Muscle layer of colon (tissue), 2 donors: ENCODE measurements around the gene TTC39C.

ENCODE experiments used
- H3K27ac ChIP-seq: one replicate; pipeline ENCODE4 v1.7.0; 2013; ENCODE audit warnings: low read depth, mild to moderate bottlenecking, low read length, moderate library complexity
- H3K27me3 ChIP-seq, 2 donors: one replicate each; pipeline ENCODE4 v1.7.0; 2013; ENCODE audit warnings: low read length in 2 of 2, mild to moderate bottlenecking in 2 of 2; ENCODE audit not compliant: insufficient read depth in 2 of 2, control insufficient read depth in 1 of 2
- H3K36me3 ChIP-seq: one replicate; pipeline ENCODE4 v1.7.0; 2013; ENCODE audit warnings: mild to moderate bottlenecking, low read length; ENCODE audit not compliant: insufficient read depth
- H3K4me1 ChIP-seq: one replicate; pipeline ENCODE4 v1.7.0; 2013; ENCODE audit warnings: mild to moderate bottlenecking, low read length; ENCODE audit not compliant: insufficient read depth
- H3K4me3 ChIP-seq, 2 donors: one replicate each; pipeline ENCODE4 v1.7.0; 2013; ENCODE audit warnings: low read length in 2 of 2, low read depth in 1 of 2, mild to moderate bottlenecking in 1 of 2, moderate library complexity in 1 of 2
- H3K9ac ChIP-seq: one replicate; pipeline ENCODE4 v1.7.0; 2013; ENCODE audit warnings: low read length
- H3K9me3 ChIP-seq: one replicate; pipeline ENCODE4 v1.7.0; 2013; ENCODE audit warnings: mild to moderate bottlenecking, low read length
- donor health status: abdominal sarcoma.
- donor health status: Adenocarcinoma of cecum.

The TTC39C gene

DNA sequence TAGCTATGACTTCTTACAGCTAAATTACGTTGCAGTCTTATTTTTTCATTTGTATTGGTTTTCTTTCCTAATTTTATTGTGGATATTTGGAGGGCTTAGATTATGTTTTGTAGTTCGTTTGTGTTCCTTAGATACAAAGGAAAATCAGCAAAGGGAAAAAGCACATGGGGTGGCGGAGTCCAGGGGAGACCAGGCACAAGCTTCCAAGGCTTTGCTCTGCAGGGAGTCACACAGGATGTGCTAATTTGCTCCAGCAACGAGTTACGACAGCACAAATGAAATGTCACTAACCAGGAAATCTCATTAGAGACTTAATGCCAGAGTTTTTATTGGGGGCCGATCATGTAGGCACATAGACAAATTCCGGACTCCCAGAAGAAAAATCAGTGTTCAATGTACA, 63.8 kb downstream of the TTC39C start:
- no peak overlapping the region for H3K9ac ChIP-seq

GRCh38 chr18:24080861-24081260, 66.3 kb downstream of the TTC39C start:
- H3K27ac ChIP-seq: no peak overlapping the region
- H3K4me3 ChIP-seq: no peak overlapping the region
- no peaks in the 10 kb centered on the region for H3K9me3 ChIP-seq
- H3K9ac ChIP-seq: no peak overlapping the region
- no peaks in the 10 kb centered on the region for H3K27me3 ChIP-seq
- no peaks in the 10 kb centered on the region for H3K36me3 ChIP-seq
- H3K4me1 ChIP-seq: no peaks in the 10 kb centered on the region

More for the DNA sequence above, 63.8 kb downstream of the TTC39C start:
- H3K4me1 ChIP-seq: no peaks in the 10 kb centered on the region
- H3K4me3 ChIP-seq: no peak overlapping the region
- H3K27ac ChIP-seq: no peak overlapping the region
- no peaks in the 10 kb centered on the region for H3K27me3 ChIP-seq
- H3K36me3 ChIP-seq: no peaks in the 10 kb centered on the region
- no peaks in the 10 kb centered on the region for H3K9me3 ChIP-seq

DNA sequence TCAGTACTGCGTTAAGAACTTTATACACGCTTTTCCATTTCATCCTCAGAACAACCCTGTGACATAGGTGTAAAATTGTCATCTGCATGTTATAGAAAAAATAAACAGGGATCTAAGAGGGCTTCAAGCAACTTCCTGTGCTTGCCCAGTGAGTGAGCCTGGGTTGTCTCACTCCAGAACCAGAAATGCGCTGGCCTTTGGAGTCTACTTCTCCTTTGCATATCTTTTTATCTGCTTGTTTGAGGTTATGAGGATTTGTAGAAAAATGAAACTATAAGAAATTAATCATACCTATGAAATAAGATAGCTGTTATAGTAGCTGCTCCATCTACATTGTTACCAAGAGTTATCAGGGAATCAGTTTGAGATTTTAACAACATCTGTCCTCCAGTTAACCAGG, 69.0 kb downstream of the TTC39C start:
- Histone ChIP-seq H3K9ac (no peak overlapping the region), H3K9me3 (no peaks in the 10 kb centered on the region), H3K4me1 (no peaks in the 10 kb centered on the region), H3K36me3 (no peaks in the 10 kb centered on the region), H3K27me3 (no peaks in the 10 kb centered on the region), H3K4me3 (no peak overlapping the region), H3K27ac (no peak overlapping the region)

DNA sequence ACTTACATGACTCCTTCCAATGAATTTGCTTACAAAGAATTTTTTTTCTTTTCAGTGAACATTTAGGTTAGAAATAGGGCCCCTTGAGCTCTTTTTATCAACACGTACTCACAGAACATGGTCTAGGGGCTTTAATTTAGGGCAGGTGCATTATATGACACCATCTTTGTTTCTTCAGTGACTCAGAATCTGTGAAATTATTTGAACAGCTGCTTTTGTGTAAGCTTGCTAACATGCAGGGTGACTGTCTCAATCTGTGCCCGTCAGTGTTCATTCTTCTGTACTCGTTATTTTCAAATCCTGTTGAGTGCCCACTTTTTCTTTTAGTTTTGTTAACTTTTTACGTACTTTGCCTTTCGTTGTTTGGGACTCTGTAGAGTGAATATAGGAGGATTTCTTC, 71.5 kb downstream of the TTC39C start:
- Histone ChIP-seq H3K36me3 (no peaks in the 10 kb centered on the region), H3K9me3 (no peaks in the 10 kb centered on the region), H3K4me1 (no peaks in the 10 kb centered on the region)

GRCh38 chr18:24089076-24089475, 74.5 kb downstream of the TTC39C start:
- H3K4me1 ChIP-seq: no peaks in the 10 kb centered on the region
- H3K9me3 ChIP-seq: no peaks in the 10 kb centered on the region
- no peak overlapping the region for H3K27ac ChIP-seq
- H3K4me3 ChIP-seq: no peak overlapping the region
- H3K27me3 ChIP-seq: no peaks in the 10 kb centered on the region
- no peaks in the 10 kb centered on the region for H3K36me3 ChIP-seq
- H3K9ac ChIP-seq: no peak overlapping the region

More for the DNA sequence above, 71.5 kb downstream of the TTC39C start:
- no peak overlapping the region for H3K4me3 ChIP-seq
- H3K27me3 ChIP-seq: no peaks in the 10 kb centered on the region
- no peak overlapping the region for H3K27ac ChIP-seq
- H3K9ac ChIP-seq: no peak overlapping the region

- Histone ChIP-seq H3K4me1 (no peaks in the 10 kb centered on the region), H3K4me3 (no peak overlapping the region), H3K27me3 (no peaks in the 10 kb centered on the region), H3K9me3 (no peaks in the 10 kb centered on the region), H3K9ac (no peak overlapping the region), H3K27ac (no peak overlapping the region), H3K36me3 (no peaks in the 10 kb centered on the region)
Measured at GRCh38 chr18:24089515-24090337, 75.2 kb downstream of the TTC39C start.

DNA sequence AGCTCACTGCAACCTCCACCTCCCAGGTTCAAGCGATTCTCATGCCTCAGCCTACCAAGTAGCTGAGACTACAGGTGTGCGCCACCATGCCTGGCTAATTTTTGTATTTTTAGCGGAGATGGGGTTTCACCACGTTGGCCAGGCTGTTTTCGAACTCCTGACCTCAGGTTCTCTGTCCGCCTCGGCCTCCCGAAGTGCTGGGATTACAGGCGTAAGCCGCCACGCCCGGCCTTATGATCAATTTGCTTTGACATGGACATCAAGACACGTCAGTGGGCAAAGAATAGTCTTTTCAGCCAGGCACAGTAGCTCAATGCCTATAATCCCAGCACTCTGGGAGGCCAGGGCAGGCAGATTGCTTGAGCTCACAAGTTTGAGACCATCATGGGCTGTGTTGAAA, 76.3 kb downstream of the TTC39C start:
- Histone ChIP-seq H3K4me1 (no peaks in the 10 kb centered on the region), H3K9me3 (no peaks in the 10 kb centered on the region), H3K9ac (no peak overlapping the region), H3K36me3 (no peaks in the 10 kb centered on the region), H3K27me3 (no peaks in the 10 kb centered on the region), H3K4me3 (no peak overlapping the region), H3K27ac (no peak overlapping the region)

GRCh38 chr18:24094561-24094960, 80.0 kb downstream of the TTC39C start:
- H3K4me3 ChIP-seq: no peak overlapping the region
- no peaks in the 10 kb centered on the region for H3K27me3 ChIP-seq
- no peaks in the 10 kb centered on the region for H3K9me3 ChIP-seq
- no peak overlapping the region for H3K9ac ChIP-seq
- no peaks in the 10 kb centered on the region for H3K4me1 ChIP-seq
- no peak overlapping the region for H3K27ac ChIP-seq
- peaks cover 3% of the 10 kb centered on the region for H3K36me3 ChIP-seq

DNA sequence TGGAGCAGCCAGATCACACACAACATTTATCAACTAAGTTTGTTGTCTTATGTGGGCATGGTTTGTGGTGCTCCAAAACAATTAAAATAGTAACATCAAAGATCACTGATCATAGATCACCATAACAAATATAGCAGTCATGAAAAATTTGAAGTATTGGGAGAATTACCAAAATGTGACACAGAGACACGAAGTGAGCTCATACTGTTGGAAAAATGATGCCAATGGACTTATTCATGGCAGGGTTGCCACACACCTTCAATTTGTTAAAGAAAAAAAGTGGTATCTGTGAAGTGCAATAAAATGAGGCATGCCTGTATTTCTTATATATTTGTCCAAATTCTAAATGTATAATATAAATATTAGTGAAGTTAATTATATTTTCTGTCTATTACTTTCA, 81.4 kb downstream of the TTC39C start:
- H3K9me3 ChIP-seq: no peaks in the 10 kb centered on the region
- H3K36me3 ChIP-seq: peaks cover 3% of the 10 kb centered on the region
- no peaks in the 10 kb centered on the region for H3K4me1 ChIP-seq
- no peak overlapping the region for H3K27ac ChIP-seq
- H3K27me3 ChIP-seq: no peaks in the 10 kb centered on the region
- H3K9ac ChIP-seq: no peak overlapping the region
- H3K4me3 ChIP-seq: no peak overlapping the region

- H3K9me3 ChIP-seq: no peaks in the 10 kb centered on the region
- no peaks in the 10 kb centered on the region for H3K4me1 ChIP-seq
- H3K27me3 ChIP-seq: no peaks in the 10 kb centered on the region
- H3K4me3 ChIP-seq: no peak overlapping the region
- no peaks in the 10 kb centered on the region for H3K36me3 ChIP-seq
- no peak overlapping the region for H3K9ac ChIP-seq
- no peak overlapping the region for H3K27ac ChIP-seq
Measured at GRCh38 chr18:24103320-24104021, 88.9 kb downstream of the TTC39C start.

DNA sequence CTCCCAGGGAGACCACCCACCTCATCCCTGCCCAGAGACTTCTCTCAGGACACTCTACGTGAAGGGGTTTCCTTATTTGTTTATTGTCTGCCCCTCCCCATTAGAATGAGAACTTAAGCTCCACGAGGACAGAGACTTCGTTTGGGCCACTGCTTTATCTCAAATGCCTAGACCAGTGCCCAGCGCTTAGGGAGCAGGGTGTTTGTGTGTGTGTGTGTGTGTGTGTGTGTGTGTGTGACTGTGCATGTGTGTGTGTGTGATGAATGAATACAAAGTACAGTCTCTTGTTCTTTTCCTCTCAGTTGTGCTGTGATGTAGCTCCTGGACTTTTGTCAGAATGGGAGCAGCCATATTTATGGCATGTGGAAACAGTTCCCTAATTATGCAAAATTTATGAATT, 89.9 kb downstream of the TTC39C start:
- no peaks in the 10 kb centered on the region for H3K27me3 ChIP-seq
- H3K9me3 ChIP-seq: no peaks in the 10 kb centered on the region
- no peak overlapping the region for H3K27ac ChIP-seq
- no peak overlapping the region for H3K4me3 ChIP-seq
- H3K4me1 ChIP-seq: no peaks in the 10 kb centered on the region
- no peak overlapping the region for H3K9ac ChIP-seq
- H3K36me3 ChIP-seq: no peaks in the 10 kb centered on the region

DNA sequence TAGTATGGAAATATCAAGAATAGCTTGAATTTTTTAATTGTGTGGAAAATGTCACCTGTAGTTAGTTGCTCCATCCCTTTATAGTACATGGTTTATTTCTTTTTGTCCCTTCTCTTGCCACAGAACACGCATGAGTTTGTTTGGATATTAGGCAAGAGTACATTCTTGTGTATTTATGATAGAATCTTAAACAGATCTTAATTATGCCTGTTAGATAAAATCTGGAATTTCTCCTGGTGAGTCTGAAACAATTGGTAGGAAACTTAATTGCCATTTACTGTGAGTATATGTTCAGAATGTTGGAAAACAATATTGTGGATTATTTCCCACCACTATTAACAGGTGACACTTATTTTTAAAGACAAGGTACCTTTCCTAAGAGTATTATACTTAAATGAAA, 94.1 kb downstream of the TTC39C start:
- Histone ChIP-seq H3K4me1 (no peaks in the 10 kb centered on the region), H3K9ac (no peak overlapping the region), H3K27me3 (no peaks in the 10 kb centered on the region), H3K36me3 (no peaks in the 10 kb centered on the region), H3K4me3 (no peak overlapping the region), H3K9me3 (no peaks in the 10 kb centered on the region), H3K27ac (no peak overlapping the region)
